HCT116 (cell line): ENCODE results near the gene TSC1. TPM values are rescaled to one million over a fixed set of nuclear protein-coding genes. Genes with fewer than 3 reads are reported as not detected.

ENCODE experiments used
- ATAC-seq: fragments of 200-7000 bp; cut with Tn5 transposase; 2 replicates; pipeline ENCODE4 v1.9.1; 2020; ENCODE audit warnings: mild to moderate bottlenecking, moderate library complexity
- BruUV-seq: library from RNA; stranded (reverse); fragments of 400-500 nt; replicated peaks from 2 replicates; lab custom pipeline; 2021; lab: Mats Ljungman, UMichigan
- CTCF ChIA-PET: fragments of 300-600 bp; sonication (Branson Sonifier 250); formaldehyde crosslinking; loops from one replicate; lab custom pipeline; 2021; ENCODE audit warnings: antibody characterized with exemption; lab: Charles Lee
- POLR2A ChIA-PET: fragments of 300-600, 350-600 bp; sonication (Branson Sonifier 250); formaldehyde crosslinking; loops from one replicate; lab custom pipeline; 2021; ENCODE audit warnings: antibody characterized with exemption; lab: Charles Lee
- RAD21 ChIA-PET, 2 experiments: fragments of 300-600 bp; sonication (Branson Sonifier 250); formaldehyde crosslinking; loops; one replicate each; lab custom pipeline; 2023; ENCODE audit warnings: low total read pairs in 2 of 2; ENCODE audit not compliant: uncharacterized antibody in 2 of 2, unreplicated experiment in 2 of 2, low non-redundant PET in 1 of 2; lab: Charles Lee
- DNase-seq: peaks from one replicate; pipeline ENCODE4 v3.0.0-alpha.2; 2010; ENCODE audit warnings: low read depth, low spot score
- H2AFZ ChIP-seq: fragments of 200-600 bp; shearing (Covaris generic), sonication (generic); 2 replicates; pipeline ENCODE4 v1.6.1; 2017; ENCODE audit warnings: low read depth, mixed run types, mixed read lengths, antibody characterized with exemption, low read length; ENCODE audit not compliant: poor library complexity, severe bottlenecking
- H3K27ac ChIP-seq: 2 replicates; pipeline ENCODE4 v1.5.1; 2012; ENCODE audit warnings: low read depth, low read length
- H3K27me3 ChIP-seq: fragments of 200-600 bp; sonication (generic); 2 replicates; pipeline ENCODE4 v1.6.1; 2016; ENCODE audit warnings: mixed run types, low read length, mixed read lengths; ENCODE audit not compliant: insufficient read depth
- H3K36me3 ChIP-seq, 2 experiments: fragments of 200-500 bp in 1 of 2; fragments of 200-600 bp in 1 of 2; sonication (Bioruptor generic) in 1 of 2; sonication (generic) in 1 of 2; 2 replicates each; pipeline versions ENCODE4 v1.5.1 to v1.6.1; 2014 to 2016; ENCODE audit warnings: low read length in 2 of 2, inconsistent platforms in 1 of 2, mixed read lengths in 1 of 2, mixed run types in 1 of 2; ENCODE audit not compliant: insufficient read depth in 2 of 2, control insufficient read depth in 1 of 2
- H3K4me1 ChIP-seq, 2 experiments: fragments of 200-600 bp in 1 of 2; sonication (generic) in 1 of 2; 2 replicates each; pipeline versions ENCODE4 v1.5.1 to v1.6.1; 2012 to 2017; ENCODE audit warnings: low read length in 2 of 2, inconsistent platforms in 1 of 2, mild to moderate bottlenecking in 1 of 2, mixed read lengths in 1 of 2, mixed run types in 1 of 2, moderate library complexity in 1 of 2; ENCODE audit not compliant: insufficient read depth in 2 of 2, control insufficient read depth in 1 of 2
- H3K4me2 ChIP-seq: fragments of 200-600 bp; sonication (generic); 2 replicates; pipeline ENCODE4 v1.6.1; 2017; ENCODE audit warnings: mixed run types, low read length, mixed read lengths
- H3K4me3 ChIP-seq, 2 experiments: fragments of 200-600 bp in 1 of 2; sonication (generic) in 1 of 2; replicated peaks in 1 of 2; 2 replicates each; pipeline ENCODE4 v1.5.1; 2011 to 2016; ENCODE audit warnings: low read length in 2 of 2, control low read depth in 1 of 2, low read depth in 1 of 2, mild to moderate bottlenecking in 1 of 2, mixed read lengths in 1 of 2, mixed run types in 1 of 2
- H3K79me2 ChIP-seq: fragments of 200-600 bp; sonication (generic); 2 replicates; pipeline ENCODE4 v1.6.1; 2017; ENCODE audit warnings: mild to moderate bottlenecking, mixed run types, low read length, moderate library complexity, mixed read lengths; ENCODE audit not compliant: insufficient read depth
- H3K9ac ChIP-seq: fragments of 200-600 bp; sonication (generic); 2 replicates; pipeline ENCODE4 v1.6.1; 2016; ENCODE audit warnings: low read length, mixed read lengths
- H3K9me2 ChIP-seq: fragments of 200-600 bp; sonication (generic), shearing (Covaris generic); 2 replicates; pipeline ENCODE4 v1.6.1; 2017; ENCODE audit warnings: mixed run types, mild to moderate bottlenecking, moderate library complexity; ENCODE audit not compliant: insufficient read depth
- H3K9me3 ChIP-seq, 2 experiments: fragments of 200-500 bp in 1 of 2; fragments of 200-600 bp in 1 of 2; sonication (Bioruptor generic) in 1 of 2; sonication (generic) in 1 of 2; 2 replicates each; pipeline ENCODE4 v1.6.1; 2014 to 2017; ENCODE audit warnings: low read length in 2 of 2, mixed read lengths in 2 of 2, inconsistent platforms in 1 of 2, low read depth in 1 of 2, mild to moderate bottlenecking in 1 of 2, mixed run types in 1 of 2, moderate library complexity in 1 of 2; ENCODE audit not compliant: control insufficient read depth in 1 of 2, insufficient read depth in 1 of 2
- H4K20me1 ChIP-seq: fragments of 200-600 bp; sonication (generic), shearing (Covaris generic); 2 replicates; pipeline ENCODE4 v1.6.1; 2017; ENCODE audit warnings: mixed run types, mild to moderate bottlenecking, moderate library complexity; ENCODE audit not compliant: insufficient read depth
- ATF3 ChIP-seq: IDR thresholded peaks from 2 replicates; pipeline ENCODE4 v1.6.1; 2012
- CBX3 ChIP-seq: IDR thresholded peaks from 2 replicates; pipeline ENCODE4 v1.6.1; 2012; ENCODE audit warnings: low read depth
- CEBPB ChIP-seq: IDR thresholded peaks from 2 replicates; pipeline ENCODE4 v1.6.1; 2012; ENCODE audit warnings: low read depth
- CTCF ChIP-seq, 3 experiments: fragments of 200-600 bp in 1 of 3; sonication (generic) in 1 of 3; IDR thresholded peaks in 2 of 3; conservative IDR thresholded peaks in 1 of 3; 2 replicates each; pipeline ENCODE4 v1.5.1; 2012 to 2017; ENCODE audit warnings: low read depth in 2 of 3, low read length in 2 of 3, antibody characterized with exemption in 1 of 3, borderline replicate concordance in 1 of 3, control low read depth in 1 of 3, mild to moderate bottlenecking in 1 of 3, mixed read lengths in 1 of 3, mixed run types in 1 of 3, moderate library complexity in 1 of 3; ENCODE audit not compliant: insufficient read depth in 1 of 3
- EZH2 ChIP-seq: fragments of 200-600 bp; sonication (generic); IDR thresholded peaks from 2 replicates; pipeline ENCODE4 v1.6.1; 2017; ENCODE audit warnings: antibody characterized with exemption, mixed run types
- FOSL1 ChIP-seq: IDR thresholded peaks from 2 replicates; pipeline ENCODE4 v1.6.1; 2012; ENCODE audit warnings: low read depth
- MAX ChIP-seq: IDR thresholded peaks from 2 replicates; pipeline ENCODE4 v1.6.1; 2012
- POLR2A ChIP-seq: IDR thresholded peaks from 2 replicates; pipeline ENCODE4 v1.7.0; 2011; ENCODE audit warnings: borderline replicate concordance; ENCODE audit not compliant: insufficient read depth, insufficient read length; ENCODE audit errors: extremely low read depth
- POLR2AphosphoS5 ChIP-seq: IDR thresholded peaks from 2 replicates; pipeline ENCODE4 v1.6.1; 2011; ENCODE audit warnings: mild to moderate bottlenecking, low read depth, low read length, moderate library complexity
- SIN3A ChIP-seq: IDR thresholded peaks from 2 replicates; pipeline ENCODE4 v1.6.1; 2012; ENCODE audit warnings: low read depth
- SP1 ChIP-seq: IDR thresholded peaks from 2 replicates; pipeline ENCODE4 v1.6.1; 2012; ENCODE audit warnings: low read depth
- SRF ChIP-seq: IDR thresholded peaks from 2 replicates; pipeline ENCODE4 v1.6.1; 2012; ENCODE audit warnings: low read depth
- TCF7L2 ChIP-seq: IDR thresholded peaks from 2 replicates; pipeline ENCODE4 v1.7.0; 2011; ENCODE audit warnings: borderline replicate concordance, inconsistent platforms; ENCODE audit not compliant: insufficient read depth, insufficient read length; ENCODE audit errors: extremely low read depth
- ZBTB33 ChIP-seq: IDR thresholded peaks from 2 replicates; pipeline ENCODE4 v1.6.1; 2011; ENCODE audit warnings: mild to moderate bottlenecking, low read length, moderate library complexity; ENCODE audit not compliant: insufficient replicate concordance; ENCODE audit errors: extremely low read depth
- ZNF274 ChIP-seq: fragments of 200-500 bp; sonication (Bioruptor generic); IDR thresholded peaks from 2 replicates; pipeline ENCODE4 v1.6.1; 2014; ENCODE audit warnings: mild to moderate bottlenecking, low read depth, low read length, inconsistent platforms
- intact Hi-C: fragments of 100-400 bp; cut with micrococcal nuclease; formaldehyde crosslinking; loops from 2 replicates; pipeline ENCODE4 v1.10.0; 2022
- total RNA-seq: library from RNA; stranded (reverse); gene quantifications from one replicate; pipeline ENCODE4 v1.2.1, GENCODE V29; 2021; ENCODE audit not compliant: unreplicated experiment

Gene TSC1
- total RNA-seq, 1 experiment from 2014 or later, result 34.5 TPM

- TF ChIP-seq TCF7L2 (no peak), CBX3 (no peak), EZH2 (no peak), SIN3A (no peak), SRF (no peak), MAX (no peak), CTCF (IDR thresholded peaks at IDR 0.05 in 2 of 3, conservative IDR thresholded peaks at IDR 0.05 in 1 of 3; ENCODE audit: borderline replicate concordance in 1 of 3, insufficient read depth in 1 of 3, low read depth in 2 of 3, low read length in 2 of 3) (no peak), ATF3 (no peak), ZNF274 (no peak), POLR2AphosphoS5 (no peak), SP1 (no peak), CEBPB (no peak), POLR2A (no peak), FOSL1 (no peak), ZBTB33 (no peak)
- Histone ChIP-seq H3K27me3 (no peaks in the 10 kb centered on the region), H3K27ac (no peak overlapping the region), H2AFZ (no peak overlapping the region), H3K9me3 (no peaks in the 10 kb centered on the region), H3K9me2 (no peaks in the 10 kb centered on the region), H3K79me2 (no peaks in the 10 kb centered on the region), H4K20me1 (no peaks in the 10 kb centered on the region), H3K4me2 (no peak overlapping the region), H3K36me3 (no peaks in the 10 kb centered on the region; a peak in 1 of 4 replicates), H3K4me1 (no peaks in the 10 kb centered on the region), H3K9ac (no peak overlapping the region), H3K4me3 (no peak overlapping the region)
- intact Hi-C loops, result no loop called here
- DNase-seq, result no peak
- BruUV-seq, result no TSS peak
- CTCF ChIA-PET, result no interaction called here
- POLR2A ChIA-PET, result no interaction called here
- no peak for ATAC-seq
- RAD21 ChIA-PET, result no interaction called here
These were observed 56.3 kb downstream of the TSC1 start for GRCh38 chr9:132888151-132888550.
